NCI-H1105 treated with DMSO at 0.1 percent for 48 hours (cell line): Measurements from ENCODE around the gene CIAO2A.
A peak's percentile ranks its signal among the peaks of the same experiment; 100 is the strongest.
"Not testable (repeated sequence)": the region's sequence is repeated elsewhere in the genome, so short reads cannot be mapped to it uniquely, and the experiment has no call there.

Experiments
- DNase-seq: peaks from one replicate; lab custom pipeline; 2025; lab: John Stamatoyannopoulos, UW

CIAO2A gene

GRCh38 chr15:64112073-64112772 lies 18.6 kb upstream of the CIAO2A start:
- DNase-seq, result no peak

DNA sequence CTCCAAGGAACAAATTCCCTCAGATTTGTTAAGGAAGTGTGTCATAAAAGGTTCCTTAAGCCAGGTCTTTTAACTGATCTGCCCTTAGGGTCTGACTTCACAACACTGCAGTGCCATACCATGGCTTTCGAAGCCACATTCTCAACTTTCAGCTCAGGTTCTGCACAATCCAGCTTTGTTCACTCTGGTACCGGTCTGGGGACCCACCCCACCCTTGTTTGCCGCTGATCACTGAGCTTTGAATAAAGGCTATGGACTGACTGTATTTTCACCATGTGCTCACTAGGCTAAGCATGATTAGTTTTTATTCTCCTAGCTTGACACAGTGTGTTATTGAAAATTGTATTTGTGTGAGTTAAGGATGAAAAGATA lies 18.0 kb upstream of the CIAO2A start:
- no peak for DNase-seq

DNA sequence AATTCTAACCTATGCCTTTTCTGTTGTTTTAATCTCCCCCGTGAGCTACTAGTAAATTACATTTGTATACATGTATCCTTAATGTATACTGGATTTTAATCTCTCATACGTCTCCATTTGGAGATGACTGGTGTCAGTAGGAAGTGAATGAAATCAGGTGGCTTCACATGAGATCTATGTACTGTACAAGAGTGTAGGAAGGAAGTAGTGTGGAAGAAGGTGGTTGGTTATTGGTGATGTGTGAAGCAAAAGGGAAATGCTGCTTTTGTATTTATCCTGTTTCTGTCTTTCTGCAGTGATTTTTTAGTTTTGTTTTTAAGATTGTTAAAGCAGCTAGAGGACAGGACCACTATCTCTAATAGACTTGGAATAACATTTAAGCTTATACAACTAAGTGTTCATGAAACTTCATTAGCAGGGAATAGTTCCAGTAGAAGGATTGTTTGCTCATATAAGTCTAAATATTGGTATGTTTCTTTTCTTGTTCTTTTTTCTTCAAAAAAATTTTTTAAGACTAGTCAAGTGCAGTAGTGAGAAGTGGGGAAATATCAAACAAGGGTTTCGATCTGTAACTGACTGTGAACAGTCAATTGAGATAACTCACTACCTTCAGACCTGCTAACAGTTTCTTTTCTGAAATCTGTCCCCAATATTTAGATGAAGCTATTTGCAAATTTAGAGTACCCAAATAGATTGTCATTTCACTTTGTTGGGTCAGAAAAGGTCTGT lies 17.5 kb upstream of the CIAO2A start:
- no peak for DNase-seq

DNA sequence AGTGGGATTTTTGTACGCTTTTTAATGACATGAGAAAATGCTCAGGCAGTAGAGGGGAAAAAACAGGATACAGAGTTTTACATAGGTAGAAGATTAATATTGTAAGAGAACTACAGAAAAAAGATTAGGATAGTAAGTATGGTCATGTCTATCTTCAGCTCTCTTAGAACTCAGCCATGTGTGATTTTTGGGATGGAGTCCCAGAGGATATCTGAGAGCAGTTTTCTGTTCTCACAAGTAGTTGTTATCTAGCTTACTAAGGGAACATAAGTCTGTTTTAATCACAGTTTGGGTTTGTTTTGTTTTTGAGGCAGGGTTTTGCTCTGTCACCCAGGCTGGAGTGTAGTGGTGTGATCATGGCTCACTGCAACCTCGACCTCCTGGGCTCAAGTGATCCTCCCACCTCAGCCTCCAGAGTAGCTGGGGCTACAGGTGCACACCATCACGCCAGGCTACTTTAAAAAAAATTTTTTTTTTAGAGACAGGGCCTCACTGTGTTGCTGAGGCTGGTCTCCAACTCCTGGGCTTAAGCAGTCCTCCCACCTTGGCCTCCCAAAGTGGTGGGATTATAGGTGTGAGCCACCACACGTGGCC lies 16.6 kb upstream of the CIAO2A start:
- not testable (repeated sequence) for DNase-seq

DNA sequence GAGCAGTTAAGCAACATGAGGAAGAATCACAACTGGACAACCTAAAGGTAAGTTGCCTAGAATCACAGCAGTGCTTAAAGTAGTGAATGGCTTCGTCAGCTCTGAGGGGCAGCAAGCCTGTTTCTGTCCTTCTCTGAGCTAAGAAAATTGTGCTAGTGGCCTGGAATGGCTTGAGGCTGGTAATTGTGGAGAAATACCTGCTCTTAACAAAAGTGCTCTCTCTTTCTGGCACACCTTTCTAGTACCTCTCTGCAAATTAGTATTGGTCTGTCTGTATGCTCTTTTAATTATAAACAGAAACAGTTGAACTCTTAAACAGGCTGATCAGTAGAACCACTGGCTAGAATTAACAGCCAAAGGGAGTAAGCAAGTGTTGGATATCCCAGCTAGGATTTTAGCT lies 13.7 kb upstream of the CIAO2A start:
- no peak for DNase-seq

GRCh38 chr15:64105113-64105704 lies 11.6 kb upstream of the CIAO2A start:
- DNase-seq, result no peak

DNA sequence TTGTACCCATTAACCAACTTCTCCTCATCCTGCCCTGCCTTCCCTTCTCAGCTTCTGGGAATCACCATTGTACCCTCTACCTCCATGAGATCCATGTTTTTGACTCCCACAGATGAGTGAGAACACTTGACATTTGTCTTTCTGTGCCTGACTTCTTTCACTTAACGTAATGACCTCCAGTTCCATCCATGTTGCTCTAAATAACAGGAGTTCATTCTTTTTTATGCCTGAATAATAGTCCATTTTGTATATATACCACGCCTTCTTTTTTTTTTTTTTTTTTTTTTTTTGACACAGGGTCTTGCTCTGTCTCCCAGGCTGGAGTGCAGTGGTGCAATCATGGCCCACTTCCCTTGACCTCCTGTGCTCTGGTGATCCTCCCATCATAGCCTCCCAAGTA lies 8.9 kb upstream of the CIAO2A start:
- no peak for DNase-seq

DNA sequence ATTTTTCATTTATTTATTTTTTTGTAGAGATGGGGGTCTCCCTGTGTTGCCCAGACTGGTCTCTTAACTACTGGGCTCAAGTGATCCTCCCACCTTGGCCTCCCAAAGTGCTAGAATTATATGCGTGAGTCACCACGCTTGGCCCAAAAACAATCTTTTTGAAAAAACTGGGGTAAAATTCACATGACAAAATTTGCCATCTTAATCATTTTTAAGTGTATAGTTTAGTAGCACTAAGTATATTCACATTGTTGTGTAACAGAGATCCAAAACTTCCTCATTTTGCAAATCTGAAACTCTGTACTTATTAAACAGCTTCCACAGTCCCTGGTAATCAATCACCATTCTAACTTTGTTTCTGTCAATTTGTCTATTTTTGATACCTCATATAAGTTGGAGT lies 7.3 kb upstream of the CIAO2A start:
- DNase-seq, result no peak

- no peak for DNase-seq
Observed at GRCh38 chr15:64099379-64099778, 5.7 kb upstream of the CIAO2A start.

DNA sequence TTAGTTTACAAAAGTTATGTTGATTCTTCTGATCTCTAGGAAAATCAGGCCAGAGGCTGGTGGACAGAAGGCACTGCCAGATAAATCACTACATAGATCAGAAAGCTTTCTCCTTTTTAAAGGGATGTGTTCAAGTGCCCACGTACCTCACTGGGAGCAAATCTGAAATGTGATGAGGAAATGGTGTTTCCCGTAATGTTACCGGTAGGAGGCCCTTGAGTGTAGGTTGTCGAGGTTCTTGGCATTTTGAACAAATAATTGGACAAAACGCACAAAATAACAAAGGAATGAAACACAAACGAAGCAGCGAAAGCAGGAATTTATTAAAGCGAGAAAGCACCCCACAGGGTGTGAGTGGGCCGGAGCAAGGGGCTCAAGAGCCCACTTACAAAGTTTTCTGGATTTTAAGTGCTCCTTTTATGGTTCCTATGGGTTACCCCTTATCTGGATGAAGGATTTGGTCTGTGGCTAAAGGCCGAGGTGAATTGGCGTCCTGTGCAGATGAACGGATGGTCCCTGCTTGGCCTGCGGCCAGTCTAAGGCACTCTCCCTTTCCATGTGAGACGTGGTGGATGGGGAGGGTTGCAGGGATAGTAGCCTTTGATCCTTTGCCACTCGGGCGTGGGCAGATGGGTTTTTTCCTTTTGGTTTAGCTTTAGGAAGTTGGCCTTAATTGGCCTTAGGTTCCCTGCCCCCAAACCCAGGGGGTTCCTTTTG lies 3.2 kb upstream of the CIAO2A start:
- DNase-seq, result peak; percentile 8

DNA sequence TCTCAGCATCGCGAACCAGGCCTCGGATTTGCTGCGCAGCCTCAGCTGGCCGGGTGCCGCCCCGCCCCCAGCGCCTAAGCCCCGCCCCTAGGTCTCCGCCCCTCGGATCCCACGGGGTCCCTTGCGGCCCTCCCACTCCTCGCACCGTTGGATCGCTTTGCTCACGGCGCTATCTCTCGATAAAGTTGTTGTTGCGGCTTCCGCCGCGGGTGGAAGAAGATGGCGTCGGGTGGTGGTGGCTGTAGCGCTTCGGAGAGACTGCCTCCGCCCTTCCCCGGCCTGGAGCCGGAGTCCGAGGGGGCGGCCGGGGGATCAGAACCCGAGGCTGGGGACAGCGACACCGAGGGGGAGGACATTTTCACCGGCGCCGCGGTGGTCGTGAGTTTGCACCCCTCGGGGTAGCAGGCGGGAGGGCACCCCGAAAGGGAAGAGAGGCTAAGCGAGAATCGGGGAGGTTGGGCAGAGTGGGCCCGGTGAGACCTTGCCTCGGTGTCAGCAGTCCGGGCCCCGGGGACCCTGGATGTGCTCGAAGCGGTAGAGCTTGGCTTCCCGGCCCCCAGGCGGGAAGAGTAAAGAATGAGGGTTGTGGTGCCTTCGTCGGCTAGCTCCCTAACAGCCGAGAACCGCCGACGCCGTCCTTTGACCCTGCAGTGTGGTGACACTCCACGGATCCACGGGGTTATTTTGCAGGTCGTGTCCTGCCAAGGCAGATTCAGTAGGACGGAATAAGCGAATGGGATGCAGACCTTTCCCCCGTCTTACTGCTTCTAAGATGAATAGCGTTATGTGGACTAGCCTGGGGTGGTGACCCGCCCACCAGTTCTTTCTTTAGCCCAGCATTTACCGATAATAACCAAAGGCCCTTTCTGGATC lies 2.4 kb upstream of the CIAO2A start, which contains the start of gene SNX1:
TSS of gene SNX1 (plus strand) at position 188 of the 873 bp plus-strand sequence. CDS start at position 220, 32 bp downstream.
- peak; percentile 96 for DNase-seq

GRCh38 chr15:64095431-64095794 lies 1.8 kb upstream of the CIAO2A start:
- DNase-seq, result no peak

DNA sequence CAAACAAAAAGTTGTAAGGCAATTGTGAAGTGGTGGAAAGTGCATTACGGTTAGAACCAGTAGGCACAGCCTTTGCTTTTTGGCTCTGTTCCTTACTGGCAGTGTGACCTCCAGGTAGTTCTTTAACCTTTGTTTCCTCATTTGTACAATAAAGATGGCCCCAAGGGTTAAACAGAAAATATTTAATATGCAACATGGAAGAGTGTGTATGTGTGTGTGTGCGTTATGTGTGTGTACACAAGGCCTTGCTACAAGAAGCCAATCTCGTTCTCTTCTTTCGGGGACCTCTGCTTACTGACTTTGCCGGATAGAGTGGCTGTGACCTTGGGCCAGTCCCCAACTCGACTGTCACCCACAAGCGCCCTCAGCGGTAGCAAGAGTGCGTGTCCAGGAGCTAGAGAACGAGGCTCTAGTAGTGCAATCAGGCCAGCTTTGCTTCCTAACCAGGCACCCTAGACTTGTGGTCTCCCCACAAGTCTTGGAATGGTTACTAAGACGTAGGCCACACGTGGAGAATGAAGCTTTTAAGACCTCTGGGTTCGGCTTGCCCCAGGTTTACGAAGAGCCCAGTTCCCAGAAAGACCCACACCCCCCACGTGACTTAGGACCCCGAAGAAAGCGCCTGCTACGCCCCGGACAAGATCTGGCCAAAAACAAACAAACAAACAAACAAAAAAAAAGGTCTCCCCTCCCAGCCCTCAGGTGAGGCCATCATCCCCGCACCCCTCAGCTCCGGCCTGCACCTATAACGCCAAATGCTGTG lies 593 bp downstream of the CIAO2A start:
- peak; percentile 63 for DNase-seq

GRCh38 chr15:64092075-64092820 lies 1.4 kb downstream of the CIAO2A start:
- no peak for DNase-seq

GRCh38 chr15:64090527-64090926 lies 3.1 kb downstream of the CIAO2A start:
- no peak for DNase-seq

GRCh38 chr15:64089543-64090280 lies 3.9 kb downstream of the CIAO2A start:
- DNase-seq, result no peak

DNA sequence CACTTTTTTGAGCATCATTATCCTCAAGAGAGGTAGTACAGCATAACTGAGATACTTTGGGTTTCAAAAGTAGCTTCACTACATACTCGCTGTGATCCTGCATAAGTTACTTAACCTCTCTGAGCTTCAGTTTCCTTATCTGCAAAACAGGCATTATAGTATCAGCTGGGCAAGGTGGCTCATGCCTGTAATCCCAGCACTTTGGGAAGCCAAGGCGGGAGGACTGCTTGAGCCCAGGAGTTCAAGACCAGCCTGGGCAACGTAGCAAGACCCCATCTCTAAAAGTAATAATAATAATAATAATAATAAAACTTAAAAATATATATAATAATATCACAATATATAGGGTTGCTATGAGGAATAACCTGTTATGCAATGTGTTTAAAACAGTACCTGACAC lies 10.9 kb downstream of the CIAO2A start:
- DNase-seq, result no peak

- not testable (repeated sequence) for DNase-seq
Observed at GRCh38 chr15:64073496-64073895, 20.1 kb downstream of the CIAO2A start.

- no peak for DNase-seq
Observed at GRCh38 chr15:64072812-64073211, 20.8 kb downstream of the CIAO2A start.
